SH-SY5Y (cell line): Measurements from ENCODE around the gene ZBTB20.

Source experiments
- GATA2 ChIP-seq: IDR thresholded peaks from 2 replicates; pipeline ENCODE4 v1.6.1; 2011; ENCODE audit warnings: mild to moderate bottlenecking, low read depth, low read length
- GATA3 ChIP-seq: IDR thresholded peaks from 2 replicates; pipeline ENCODE4 v1.6.1; 2011; ENCODE audit warnings: low read depth, mild to moderate bottlenecking, low read length, moderate library complexity

- no peak for TF ChIP-seq GATA2
- TF ChIP-seq GATA3 = no peak
Observed at GRCh38 chr3:115127208-115127607, 19.9 kb downstream of the ZBTB20 start.
